GM10266 (cell line): Measurements from ENCODE around the gene TMC8.

Experiments
- DNase-seq: peaks from one replicate; pipeline ENCODE4 v3.0.0; 2012; ENCODE audit errors: extremely low spot score
- CTCF ChIP-seq: IDR thresholded peaks from 2 replicates; pipeline ENCODE4 v1.5.1; 2012; ENCODE audit warnings: mild to moderate bottlenecking, low read depth; ENCODE audit not compliant: control insufficient read depth, insufficient read depth; ENCODE audit errors: missing control alignments

TMC8 gene

GRCh38 chr17:78125138-78125913, 5.2 kb upstream of the TMC8 start:
- no peak for TF ChIP-seq CTCF
- no peak for DNase-seq

GRCh38 chr17:78125976-78126894, 4.3 kb upstream of the TMC8 start:
- DNase-seq = peak; percentile 28
- TF ChIP-seq CTCF = no peak

GRCh38 chr17:78126895-78127238, 3.7 kb upstream of the TMC8 start:
- TF ChIP-seq CTCF = no peak
- DNase-seq = no peak

GRCh38 chr17:78127239-78127887, 3.2 kb upstream of the TMC8 start:
- peak; percentile 84 for DNase-seq
- no peak for TF ChIP-seq CTCF

- TF ChIP-seq CTCF = no peak
- DNase-seq = peak; percentile 64
Observed at GRCh38 chr17:78127888-78128550, 2.6 kb upstream of the TMC8 start.

GRCh38 chr17:78128551-78129350, 1.8 kb upstream of the TMC8 start, which contains the start of gene TMC6:
Gene TMC6, minus strand, starts transcription at chr17:78128755. Its CDS starts 1,923 bp downstream, at chr17:78126832.
- DNase-seq = peak; percentile 94
- no peak for TF ChIP-seq CTCF
